Hepatocyte (in vitro differentiated cells): ENCODE results near the gene BICDL2.

Source experiments
- EZH2 ChIP-seq: fragments of 200-600 bp; sonication (generic); IDR thresholded peaks from 2 replicates; pipeline ENCODE4 v1.6.1; 2016; ENCODE audit warnings: antibody characterized with exemption, mild to moderate bottlenecking, borderline replicate concordance
- EZH2phosphoT487 ChIP-seq: fragments of 200-600 bp; sonication (generic); IDR thresholded peaks from one replicate; pipeline ENCODE4 v1.6.1; 2018; ENCODE audit warnings: antibody characterized with exemption, mild to moderate bottlenecking, low read depth, moderate library complexity; ENCODE audit not compliant: unreplicated experiment, severe bottlenecking
- TF ChIP-seq, protein P1 (sequence below): fragments of 200-600 bp; sonication (generic); IDR thresholded peaks from 2 replicates; pipeline ENCODE4 v1.5.1; 2016; ENCODE audit warnings: antibody characterized with exemption, mild to moderate bottlenecking; ENCODE audit not compliant: poor library complexity

GRCh38 chr16:3007957-3008689 lies 28.6 kb downstream of the BICDL2 start:
- TF ChIP-seq, protein P1, sequence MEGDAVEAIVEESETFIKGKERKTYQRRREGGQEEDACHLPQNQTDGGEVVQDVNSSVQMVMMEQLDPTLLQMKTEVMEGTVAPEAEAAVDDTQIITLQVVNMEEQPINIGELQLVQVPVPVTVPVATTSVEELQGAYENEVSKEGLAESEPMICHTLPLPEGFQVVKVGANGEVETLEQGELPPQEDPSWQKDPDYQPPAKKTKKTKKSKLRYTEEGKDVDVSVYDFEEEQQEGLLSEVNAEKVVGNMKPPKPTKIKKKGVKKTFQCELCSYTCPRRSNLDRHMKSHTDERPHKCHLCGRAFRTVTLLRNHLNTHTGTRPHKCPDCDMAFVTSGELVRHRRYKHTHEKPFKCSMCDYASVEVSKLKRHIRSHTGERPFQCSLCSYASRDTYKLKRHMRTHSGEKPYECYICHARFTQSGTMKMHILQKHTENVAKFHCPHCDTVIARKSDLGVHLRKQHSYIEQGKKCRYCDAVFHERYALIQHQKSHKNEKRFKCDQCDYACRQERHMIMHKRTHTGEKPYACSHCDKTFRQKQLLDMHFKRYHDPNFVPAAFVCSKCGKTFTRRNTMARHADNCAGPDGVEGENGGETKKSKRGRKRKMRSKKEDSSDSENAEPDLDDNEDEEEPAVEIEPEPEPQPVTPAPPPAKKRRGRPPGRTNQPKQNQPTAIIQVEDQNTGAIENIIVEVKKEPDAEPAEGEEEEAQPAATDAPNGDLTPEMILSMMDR: no peak
- TF ChIP-seq EZH2phosphoT487 (no peak), EZH2 (no peak)
